Germinal center (tissue), 1 donor: ENCODE data around the gene POU6F2.
"Not testable (repeated sequence)": the region's sequence is repeated elsewhere in the genome, so short reads cannot be mapped to it uniquely, and the experiment has no call there.

Experiments used
- DNase-seq: peaks from one replicate; pipeline ENCODE4 v3.0.0; 2012; ENCODE audit warnings: mixed read lengths, low spot score

The POU6F2 gene

DNA sequence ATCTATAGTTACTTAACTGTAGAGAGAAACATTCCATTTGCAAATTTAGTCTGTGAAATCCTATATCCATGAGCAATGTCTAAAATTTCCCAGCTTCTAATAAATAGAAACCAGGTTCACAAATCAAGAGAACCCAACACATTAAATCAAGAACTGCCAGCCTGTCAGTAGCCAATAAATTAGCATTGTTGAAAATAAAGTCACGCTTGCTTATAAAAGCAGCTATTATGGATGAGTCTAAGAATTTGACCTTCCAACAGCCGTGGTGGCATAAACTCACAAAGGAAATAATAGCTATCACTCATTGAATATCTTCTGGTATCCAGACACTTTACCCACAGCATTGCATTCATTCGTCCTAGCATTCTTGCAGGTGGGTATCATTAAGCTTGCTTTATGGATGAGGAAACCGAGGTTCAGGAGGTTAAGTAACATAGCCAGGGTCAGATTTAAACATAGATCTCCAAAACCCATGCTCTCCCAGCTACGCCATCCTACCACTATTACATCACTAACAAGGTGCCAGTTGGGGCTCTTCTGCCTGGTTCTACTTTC lies 328.4 kb downstream of the POU6F2 start:
- no peak for DNase-seq

DNA sequence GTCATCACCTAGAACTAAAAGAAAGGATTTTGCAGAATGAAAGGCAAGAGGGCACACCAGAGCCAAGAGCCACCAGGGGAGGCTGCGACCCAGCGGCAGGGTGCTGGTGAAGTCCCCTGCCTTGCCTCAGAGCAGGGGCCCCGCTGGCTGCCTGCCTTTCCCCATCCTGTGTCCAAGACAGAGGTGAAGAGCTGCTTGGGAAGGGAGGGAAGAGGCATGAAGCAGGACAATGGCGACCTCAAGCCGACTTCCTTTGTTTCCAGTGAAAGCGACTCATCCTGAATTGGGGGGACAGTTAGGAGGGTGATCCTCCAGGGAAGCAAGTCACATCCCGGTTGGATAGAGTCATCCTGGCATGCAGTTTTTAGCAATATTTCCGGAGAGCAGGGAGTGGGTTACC lies 333.0 kb downstream of the POU6F2 start:
- DNase-seq: no peak

DNA sequence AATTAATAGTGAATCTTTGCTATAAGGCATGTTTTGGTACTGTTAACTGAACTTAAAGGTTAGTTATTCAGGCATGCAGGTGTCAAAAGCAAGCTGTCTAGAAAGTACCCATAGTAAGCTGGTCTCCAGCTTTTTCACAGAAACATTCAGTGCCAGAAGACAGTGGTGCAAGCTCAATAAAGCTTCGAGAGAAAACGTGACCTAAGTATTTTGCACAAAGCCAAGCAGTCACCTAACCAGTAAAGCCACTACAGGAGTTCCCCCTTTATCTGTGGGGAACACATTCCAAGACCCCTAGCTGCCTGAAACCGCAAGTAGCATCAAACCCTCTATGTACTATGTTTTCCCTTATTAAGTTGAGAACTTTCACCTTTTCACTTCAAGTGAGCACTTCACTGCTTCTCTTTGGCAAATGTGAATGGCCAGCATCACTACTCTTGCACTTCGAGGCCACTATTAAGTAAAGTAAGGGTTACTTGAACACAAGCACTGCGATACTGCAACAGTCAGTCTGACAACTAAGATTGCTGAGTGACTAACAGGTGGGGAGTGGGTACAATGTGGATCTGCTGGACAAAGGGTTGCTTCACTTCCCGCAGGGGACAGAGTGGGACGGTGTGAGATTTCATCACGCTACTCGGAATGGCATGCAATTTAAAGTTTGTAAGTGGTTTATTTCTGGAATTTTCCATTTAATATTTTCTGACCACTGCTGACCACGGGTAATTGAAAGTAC lies 334.7 kb downstream of the POU6F2 start:
- DNase-seq: no peak

DNA sequence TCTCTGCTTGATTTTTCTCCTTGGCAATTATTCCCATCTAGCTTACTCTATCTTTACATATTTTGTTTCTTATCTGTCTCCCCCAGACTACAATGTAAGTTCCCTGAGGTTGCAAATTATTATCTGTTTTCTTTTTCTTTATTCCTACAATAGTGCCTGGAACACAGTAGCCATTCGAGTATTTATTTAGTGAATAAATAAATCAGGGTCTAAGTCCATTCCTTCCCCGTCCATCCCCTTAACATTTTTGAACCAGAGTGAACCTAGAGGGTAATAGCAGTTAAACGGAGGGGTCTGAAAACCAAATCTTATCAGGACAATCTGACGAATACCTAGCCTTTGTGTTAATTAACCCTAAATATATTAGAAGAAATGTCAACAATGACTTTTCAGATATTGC lies 335.7 kb downstream of the POU6F2 start:
- DNase-seq: no peak

DNA sequence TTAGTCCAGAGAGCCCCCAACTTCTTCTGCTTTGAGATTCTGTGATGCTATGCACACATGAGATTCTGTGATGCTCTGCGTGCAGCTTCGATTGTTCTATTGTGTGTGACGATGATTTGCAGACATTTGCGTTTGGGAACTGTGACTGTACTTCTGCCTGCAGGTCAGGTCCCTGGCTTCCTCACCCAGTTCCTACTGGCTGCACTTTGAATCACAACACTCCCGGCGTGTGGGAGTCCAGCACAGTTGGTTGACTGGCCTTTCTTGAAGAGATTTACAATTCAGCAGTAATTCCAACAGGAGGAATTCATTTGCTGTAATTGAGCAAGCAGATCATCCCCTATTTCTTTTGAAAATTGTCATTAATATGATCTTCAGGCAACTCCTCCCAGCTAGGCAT lies 336.3 kb downstream of the POU6F2 start:
- no peak for DNase-seq

DNA sequence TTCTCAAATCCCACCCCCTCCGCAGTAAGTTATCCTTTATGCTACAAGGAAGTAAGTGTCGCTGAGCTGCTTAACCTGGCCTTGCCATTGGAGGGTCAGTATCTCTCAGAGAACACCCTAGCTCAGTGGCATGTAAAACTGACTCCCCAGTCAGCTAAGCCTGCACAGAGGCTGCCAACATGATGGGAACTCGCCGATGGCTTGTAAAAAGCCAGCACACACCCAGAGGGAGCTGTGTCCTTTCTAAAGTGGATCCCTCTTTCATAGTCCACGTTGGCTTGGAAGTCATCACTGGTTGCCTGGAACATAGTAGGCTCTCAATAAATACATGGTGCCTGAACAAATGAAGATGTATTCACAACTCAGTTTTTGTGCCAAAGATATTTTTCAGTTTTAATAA lies 339.4 kb downstream of the POU6F2 start:
- DNase-seq: no peak

DNA sequence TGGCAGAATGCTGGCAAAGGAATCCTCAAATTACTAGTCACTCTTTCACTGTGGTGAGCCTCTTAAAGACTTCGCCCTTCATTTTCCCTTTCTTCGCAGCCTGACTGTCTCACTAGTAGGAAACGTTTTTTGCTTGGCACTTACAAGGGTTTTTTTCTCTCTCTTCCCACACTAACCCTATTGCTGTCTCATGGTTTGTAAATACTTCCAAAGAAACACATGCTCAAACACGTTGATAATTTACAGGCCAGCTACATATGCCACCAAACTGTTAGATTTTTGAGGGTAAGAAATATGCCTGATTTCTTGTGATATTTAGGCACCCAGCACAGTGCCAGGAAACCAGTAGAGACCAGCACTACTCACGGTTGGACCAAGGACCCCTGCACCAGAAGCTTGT lies 340.2 kb downstream of the POU6F2 start:
- DNase-seq: no peak

DNA sequence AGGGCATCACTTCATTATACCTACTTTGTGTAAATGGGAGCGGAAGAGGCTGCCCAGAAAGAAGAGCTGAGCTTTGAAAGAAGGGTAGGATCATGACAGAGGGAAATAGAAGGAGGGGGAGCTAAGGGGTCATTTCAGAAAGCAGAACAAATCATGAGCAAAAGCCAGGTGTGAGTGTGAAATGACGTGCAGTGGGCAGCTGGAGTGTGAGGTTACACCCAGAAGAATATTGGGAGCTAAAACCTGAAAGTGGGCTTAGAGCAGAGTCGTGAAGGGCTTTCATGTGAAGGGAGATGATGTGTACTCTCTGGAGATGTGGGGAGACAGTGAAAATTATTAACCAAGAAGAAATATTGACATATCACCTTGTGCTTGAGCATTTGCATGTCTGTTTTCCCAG lies 343.5 kb downstream of the POU6F2 start:
- no peak for DNase-seq

DNA sequence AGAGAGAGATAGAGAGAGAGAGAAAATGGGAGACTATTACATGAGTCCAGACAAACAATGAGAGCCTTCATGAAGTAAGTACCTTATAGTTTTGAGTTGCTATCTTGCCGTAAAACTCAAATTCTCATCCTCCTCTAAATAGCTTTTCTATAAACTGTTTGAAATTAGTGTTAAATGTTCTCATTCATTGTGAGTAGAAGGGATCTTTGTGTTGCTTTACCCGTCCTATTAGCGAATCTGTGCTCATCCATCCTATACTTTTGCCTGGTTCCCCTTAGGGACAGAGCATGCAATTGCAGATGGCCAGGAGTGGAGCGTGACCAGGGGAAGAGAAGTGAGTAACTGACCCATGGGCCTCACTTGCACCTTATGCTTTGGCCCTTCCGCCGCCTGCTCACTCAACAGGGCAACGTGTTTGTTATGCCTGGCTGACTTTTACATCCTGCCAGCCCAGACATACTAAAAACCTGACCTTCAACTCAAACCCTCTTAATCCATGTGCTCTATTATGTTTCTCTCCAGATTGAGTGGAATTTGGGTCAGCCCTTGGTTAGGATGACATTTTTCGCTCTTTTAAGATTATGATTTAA lies 344.3 kb downstream of the POU6F2 start:
- DNase-seq: no peak

DNA sequence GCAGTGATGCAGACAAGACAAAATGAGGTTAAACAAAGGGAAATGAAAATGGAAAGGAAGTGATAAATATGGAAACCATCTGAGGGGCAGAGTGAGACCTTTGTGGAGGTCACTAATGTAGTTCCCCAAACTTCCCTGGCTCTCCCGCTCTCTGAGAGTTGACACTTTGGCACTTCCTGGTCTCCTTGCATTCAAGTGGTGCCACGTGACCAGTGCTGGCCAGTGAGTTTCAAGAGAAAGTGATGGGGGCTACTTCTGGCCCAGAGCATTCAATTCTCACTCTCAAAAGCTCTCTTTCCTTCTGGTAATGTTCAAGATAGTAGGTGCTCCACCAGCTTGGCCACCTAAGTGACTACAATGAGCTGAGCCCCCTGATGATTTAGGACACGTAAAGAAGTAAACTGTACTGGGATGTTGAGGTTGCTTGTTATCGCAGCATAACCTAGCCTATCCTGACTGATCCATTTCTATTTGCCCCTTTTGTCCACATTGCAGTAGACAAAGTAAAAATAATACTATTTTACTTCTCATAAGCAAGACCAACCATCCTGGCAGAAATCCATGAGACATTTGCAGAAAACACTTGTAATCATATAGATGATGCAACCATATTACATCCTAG lies 346.5 kb downstream of the POU6F2 start:
- DNase-seq: no peak

DNA sequence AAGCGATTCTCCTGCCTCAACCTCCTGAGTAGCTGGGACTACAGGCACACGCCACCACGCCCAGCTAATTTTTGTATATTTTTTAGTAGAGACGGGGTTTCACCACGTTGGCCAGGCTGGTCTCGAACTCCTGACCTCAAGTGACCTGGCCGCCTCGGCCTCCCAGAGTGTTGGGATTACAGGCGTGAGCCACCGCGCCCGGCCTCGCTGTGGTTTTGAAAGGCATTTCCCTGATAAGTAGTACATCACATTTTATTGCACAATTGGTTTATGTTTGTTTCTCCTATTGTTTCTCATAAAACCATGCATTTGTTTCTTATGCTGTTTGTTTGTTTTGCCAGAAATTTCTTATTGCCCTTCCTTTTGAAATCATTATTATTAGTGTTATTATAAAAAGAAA lies 353.9 kb downstream of the POU6F2 start:
- DNase-seq: not testable (repeated sequence)

DNA sequence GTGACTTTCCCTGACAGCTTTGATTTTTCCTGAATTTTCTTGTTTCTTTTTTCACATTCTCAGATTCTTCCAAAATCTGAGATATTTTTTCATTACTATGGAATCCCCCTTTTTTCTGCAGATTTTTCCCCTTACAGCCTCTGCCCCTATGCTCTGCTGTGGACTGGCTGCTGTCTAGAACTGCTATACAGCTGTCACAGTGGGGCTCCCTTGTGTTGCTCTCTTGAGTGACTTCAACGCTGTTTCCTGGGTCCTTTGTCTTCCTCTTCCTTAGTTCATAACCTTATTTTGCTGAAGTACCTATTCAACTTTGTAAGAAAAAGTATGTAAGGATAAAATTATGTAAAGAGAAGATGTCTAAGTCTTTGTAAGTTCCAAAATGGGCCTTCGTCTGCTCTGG lies 354.4 kb downstream of the POU6F2 start:
- DNase-seq: no peak

DNA sequence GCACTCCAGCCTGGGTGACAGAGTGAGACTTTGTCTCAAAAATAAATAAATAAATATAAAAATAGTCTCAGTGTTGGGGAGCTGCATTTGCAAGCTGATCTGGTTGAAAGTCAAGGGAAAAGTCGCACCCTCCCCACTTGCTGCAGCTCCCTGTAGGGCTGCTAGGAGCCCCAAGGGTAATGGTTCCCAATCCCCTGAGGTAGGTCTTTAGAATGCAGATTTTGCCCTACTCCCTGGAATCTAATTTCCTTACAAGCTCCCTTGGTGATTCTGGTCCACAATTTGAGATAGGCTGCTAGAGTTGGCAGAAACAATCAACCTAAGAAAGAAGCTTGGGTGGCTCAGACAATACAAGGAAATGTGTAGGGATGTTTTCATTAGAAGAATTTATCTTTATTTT lies 356.0 kb downstream of the POU6F2 start:
- no peak for DNase-seq

DNA sequence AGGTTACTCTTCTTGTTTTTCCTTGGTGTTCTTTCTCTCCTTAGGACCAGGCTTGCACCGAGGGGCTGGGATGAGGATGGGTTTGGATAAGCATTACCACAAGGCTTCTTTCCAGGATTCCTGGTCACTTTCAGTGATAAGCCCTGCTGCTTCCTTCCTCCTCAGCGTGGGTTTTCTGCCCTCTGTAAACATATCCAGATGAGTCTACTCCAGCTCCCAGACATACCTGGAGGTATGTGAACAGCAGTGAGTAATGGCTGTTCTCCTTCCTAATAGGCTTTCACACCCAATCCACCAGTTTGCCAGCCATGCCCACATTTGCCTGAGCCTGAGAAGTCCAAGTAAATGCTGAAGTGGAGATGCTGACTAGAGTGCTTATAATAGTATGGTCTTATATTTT lies 358.7 kb downstream of the POU6F2 start:
- DNase-seq: no peak

DNA sequence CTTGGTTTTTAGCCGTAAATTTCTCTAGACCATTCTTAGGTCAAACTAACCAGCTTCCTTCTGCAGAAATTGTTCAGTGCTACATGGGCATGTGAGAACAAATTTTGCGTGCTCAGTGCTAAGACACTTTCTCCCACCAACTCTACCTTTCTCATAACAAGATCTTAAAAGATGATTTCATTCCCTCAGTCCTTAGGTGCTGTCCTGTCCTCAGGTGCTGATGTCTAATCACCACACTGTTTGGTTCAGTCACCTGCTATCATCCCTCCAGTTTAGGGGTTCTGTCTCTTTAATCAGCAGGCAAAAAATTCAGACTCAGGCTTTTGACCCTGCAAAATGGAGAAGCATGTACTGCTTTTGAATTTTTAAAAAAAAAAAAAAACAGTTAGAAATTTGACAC lies 361.0 kb downstream of the POU6F2 start:
- no peak for DNase-seq

DNA sequence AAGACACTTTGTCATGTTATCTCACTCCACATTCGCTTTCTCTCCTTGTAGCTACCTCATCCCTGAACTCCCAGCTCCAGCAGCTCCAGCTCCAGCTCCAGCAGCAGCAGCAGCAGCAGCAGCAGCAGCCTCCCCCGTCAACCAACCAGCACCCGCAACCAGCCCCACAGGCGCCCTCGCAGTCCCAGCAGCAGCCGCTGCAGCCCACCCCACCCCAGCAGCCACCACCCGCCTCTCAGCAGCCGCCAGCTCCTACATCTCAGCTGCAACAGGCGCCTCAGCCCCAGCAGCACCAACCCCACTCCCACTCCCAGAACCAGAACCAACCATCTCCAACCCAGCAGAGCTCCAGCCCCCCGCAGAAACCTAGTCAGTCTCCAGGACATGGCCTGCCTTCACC lies 361.9 kb downstream of the POU6F2 start:
- DNase-seq: no peak

DNA sequence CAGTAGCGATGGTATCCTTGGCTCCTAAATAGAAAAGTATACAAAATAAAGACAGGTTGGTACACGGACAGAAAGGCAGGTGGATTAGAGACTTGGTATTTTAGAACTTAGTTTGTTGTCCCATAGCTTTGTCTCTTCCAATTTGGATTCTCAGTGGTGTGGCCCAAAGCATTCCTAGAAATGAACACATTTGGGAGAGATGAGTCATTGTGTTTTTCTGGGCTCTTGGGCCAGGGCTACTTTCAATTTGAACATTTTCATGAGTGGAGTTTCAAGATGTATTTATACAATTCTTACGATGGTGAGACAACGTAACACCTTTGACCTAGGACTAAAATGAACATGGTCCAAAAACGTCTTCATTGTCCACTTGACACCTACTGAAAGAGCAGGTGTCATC lies 363.4 kb downstream of the POU6F2 start:
- DNase-seq: no peak

DNA sequence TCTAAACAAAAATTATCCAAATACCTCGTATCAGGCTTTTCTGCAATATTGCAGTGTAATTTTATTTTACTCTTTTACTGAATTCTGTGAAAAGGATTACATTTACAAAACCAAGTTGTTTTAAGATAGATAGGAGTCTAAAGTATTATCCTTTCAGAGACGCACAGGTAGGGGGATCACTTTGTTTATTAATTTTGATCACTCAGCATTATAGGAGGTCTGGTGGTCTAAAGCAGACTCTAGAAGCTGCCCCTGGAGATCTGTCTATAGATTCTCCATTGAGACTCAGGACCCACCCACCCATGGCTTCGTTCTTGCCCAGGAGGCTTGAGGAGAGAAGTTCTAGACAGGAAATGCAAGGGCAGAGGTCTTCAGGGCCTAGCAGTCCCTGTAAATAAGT lies 365.1 kb downstream of the POU6F2 start:
- DNase-seq: no peak

DNA sequence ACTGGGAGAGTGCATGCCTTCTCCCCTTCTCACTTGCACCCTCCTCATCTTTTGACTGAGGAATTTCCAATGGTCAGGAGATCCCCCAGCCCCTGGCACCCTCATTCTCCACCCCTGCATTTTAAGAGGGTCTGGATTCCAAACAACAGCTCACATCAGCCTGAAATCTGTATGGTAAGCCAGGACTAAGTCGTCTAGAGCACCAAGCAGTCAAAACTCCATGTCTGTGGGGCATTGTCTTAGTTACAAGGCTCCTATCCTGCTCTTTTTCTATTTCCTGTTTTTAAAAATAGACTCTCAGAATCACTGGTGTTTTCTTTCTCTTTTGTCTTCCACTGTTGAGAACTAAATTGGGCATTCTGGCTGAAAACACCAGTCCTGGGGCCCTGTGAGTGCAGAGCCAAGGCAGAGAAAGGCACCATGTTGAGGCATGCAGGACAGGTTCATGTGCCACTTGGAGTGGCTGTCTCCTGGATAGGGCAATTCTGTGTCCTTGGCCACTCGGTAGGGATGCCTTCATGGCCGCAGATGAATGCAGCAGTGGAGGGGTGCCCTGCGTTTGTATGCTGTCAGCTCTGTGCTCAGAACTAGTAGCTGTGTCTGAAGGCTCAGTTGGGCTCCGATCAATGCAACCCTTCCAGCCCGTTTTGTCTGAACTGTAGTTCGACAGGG lies 371.9 kb downstream of the POU6F2 start:
- no peak for DNase-seq

DNA sequence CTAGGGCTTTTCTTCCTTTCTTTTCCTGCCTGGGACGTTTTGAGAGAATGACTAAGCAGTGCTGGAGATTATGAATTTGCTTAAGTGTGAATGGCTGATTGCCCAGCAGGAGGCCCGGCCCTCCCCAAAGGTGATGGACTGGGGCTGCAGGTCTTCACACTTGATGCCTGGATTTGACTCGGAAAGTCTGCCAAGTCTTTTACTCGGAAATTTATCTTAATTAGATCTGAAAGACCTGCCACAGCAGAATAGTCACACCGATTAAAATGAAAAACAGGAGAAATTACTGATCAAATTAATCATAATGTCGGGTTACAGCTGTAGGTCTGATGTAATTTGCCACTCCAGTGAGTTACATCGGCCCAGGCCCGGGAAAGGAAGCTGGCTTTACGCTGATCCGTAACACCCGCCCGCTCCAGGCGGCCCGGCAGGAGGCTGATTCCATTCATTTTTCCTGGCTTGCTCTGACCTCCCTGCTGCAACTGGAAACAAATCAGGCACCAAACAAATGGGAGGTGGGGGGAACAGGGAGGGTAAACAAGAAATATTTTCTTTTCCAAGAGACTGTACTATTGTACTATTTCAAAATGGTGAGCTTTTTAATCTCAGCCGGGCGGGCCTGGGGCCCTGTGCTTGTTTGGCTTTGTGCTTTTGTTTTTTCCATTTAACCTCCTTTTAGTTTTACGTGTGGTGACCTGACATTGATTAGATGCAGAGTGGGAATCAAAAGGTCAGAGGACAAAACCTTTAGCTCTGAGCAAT lies 376.1 kb downstream of the POU6F2 start:
- no peak for DNase-seq

DNA sequence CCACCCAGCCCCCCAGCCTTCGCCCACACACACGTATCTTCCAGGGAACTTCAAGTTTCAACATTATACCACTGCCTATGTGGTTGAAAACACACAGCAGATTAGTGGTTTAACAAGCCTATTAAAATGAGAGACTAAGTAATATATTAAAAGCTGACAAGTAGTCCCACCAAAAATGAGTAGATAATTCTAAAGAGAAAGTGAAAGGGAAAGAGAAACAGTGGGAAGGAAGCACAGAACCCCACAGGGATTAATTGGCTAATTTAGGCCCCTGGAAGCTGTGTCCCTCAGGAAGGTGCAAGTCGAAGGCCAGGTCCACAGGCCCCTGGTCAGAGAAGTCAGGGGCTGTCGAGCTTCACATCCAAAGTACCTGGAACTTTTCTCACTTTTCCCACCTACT lies 378.0 kb downstream of the POU6F2 start:
- DNase-seq: no peak
